ENCODE measurements around the gene PTPRR.

PTPRR gene

DNA sequence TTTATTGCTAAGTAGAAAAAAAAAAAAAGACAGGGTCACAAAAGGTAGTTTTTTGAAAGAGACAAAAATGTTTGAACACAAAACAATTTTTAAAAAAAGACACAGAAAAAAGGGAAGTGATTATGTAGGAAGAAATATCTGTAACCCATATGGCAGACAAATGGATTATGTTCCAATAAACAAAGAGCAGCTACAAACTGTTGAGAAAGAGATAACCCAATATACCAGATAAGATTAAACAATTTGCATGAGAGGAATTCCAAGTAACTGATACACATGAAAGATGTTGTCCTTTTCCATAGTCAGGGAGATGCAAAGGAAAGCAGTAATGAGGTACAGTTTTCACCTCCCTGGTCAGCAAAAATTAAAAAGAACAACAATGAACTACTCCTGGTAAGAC lies 44.9 kb downstream of the PTPRR start:
- TF ChIP-seq, protein P1, sequence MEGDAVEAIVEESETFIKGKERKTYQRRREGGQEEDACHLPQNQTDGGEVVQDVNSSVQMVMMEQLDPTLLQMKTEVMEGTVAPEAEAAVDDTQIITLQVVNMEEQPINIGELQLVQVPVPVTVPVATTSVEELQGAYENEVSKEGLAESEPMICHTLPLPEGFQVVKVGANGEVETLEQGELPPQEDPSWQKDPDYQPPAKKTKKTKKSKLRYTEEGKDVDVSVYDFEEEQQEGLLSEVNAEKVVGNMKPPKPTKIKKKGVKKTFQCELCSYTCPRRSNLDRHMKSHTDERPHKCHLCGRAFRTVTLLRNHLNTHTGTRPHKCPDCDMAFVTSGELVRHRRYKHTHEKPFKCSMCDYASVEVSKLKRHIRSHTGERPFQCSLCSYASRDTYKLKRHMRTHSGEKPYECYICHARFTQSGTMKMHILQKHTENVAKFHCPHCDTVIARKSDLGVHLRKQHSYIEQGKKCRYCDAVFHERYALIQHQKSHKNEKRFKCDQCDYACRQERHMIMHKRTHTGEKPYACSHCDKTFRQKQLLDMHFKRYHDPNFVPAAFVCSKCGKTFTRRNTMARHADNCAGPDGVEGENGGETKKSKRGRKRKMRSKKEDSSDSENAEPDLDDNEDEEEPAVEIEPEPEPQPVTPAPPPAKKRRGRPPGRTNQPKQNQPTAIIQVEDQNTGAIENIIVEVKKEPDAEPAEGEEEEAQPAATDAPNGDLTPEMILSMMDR (conservative IDR thresholded peaks at IDR 0.05; ENCODE audit: control insufficient read depth, insufficient read depth, low read depth, low read length), result no peak
- DNase-seq (ENCODE audit: low read depth), result no peak
- H3K4me3 ChIP-seq (ENCODE audit: control insufficient read depth, low read depth, low read length), result no peak overlapping the region

DNA sequence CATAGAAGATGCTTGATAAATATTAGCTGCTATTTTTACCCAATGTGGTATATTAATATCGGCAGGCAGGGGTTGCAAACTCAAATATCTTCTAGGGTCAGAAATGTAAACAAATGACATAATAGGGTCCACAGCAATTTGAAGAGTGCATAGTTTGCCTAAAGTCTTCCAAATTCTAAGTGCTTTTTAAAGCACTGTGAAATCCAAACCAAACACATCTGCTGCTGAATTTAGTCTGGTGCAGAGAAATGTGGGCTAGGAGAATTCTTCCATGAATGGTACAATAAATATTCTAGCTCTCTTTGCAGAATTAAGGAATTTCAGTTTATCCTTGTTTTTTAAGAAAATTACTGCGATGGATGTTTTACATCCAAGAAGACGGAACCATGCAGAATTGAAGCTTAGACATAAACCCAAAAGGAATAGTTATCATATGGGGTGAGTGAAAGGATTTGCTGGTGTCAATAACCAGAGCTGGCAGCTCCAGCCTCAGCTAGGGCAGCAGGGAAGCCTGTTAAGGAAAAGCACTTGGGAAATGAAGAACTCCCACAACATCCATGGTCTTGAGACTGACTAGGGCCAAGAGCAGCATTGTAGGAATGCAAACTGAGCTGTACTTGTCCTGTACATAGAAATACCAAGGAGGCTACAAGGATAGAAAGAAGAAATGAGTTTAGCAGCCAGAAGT lies 65.5 kb downstream of the PTPRR start:
- H3K4me3 ChIP-seq (ENCODE audit: control insufficient read depth, low read depth, low read length), result no peak overlapping the region
- TF ChIP-seq, protein P1 (conservative IDR thresholded peaks at IDR 0.05; ENCODE audit: control insufficient read depth, insufficient read depth, low read depth, low read length), result no peak
- DNase-seq (ENCODE audit: low read depth), result no peak

DNA sequence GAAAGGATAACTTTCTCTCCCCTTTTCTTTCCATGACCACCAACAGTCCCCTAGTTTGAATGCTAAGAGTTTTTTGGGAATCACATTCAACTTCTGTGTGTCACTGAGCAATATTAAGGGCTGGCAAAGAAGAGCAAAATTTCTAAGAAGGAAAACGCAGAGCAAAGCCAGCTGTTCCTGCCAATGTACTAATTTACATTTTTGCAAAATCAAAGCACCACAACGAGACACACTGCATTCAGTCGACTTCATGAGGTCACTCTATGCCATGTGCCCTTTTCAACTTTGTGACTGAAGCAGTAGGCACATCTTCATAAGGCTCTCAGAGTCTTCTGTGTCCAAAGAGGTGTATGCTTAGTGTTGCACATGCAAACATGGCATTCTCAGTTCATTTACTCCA lies 66.4 kb downstream of the PTPRR start:
- no peak overlapping the region for H3K4me3 ChIP-seq (ENCODE audit: control insufficient read depth, low read depth, low read length)
- TF ChIP-seq, protein P1 (conservative IDR thresholded peaks at IDR 0.05; ENCODE audit: control insufficient read depth, insufficient read depth, low read depth, low read length), result no peak
- peak; percentile 15 for DNase-seq (ENCODE audit: low read depth)

DNA sequence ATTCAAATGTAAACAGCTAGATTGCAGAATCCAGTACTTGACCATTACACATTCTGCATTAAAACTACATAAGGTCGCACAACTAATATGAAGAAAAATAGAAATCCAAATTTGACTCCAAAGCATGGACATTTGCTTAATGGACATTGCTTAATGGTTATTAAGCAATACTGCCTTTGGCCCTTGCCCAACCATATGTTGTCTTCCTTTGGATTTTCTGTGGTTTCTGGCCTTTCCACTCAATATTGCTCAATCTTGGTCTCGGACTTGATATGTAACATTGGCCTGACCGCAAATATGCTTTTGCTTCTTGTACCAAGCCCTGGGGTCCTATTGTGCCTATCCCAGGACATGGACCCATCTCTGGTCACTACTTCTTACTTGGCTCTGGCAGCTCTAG lies 67.2 kb downstream of the PTPRR start:
- H3K4me3 ChIP-seq (ENCODE audit: control insufficient read depth, low read depth, low read length), result no peak overlapping the region

DNA sequence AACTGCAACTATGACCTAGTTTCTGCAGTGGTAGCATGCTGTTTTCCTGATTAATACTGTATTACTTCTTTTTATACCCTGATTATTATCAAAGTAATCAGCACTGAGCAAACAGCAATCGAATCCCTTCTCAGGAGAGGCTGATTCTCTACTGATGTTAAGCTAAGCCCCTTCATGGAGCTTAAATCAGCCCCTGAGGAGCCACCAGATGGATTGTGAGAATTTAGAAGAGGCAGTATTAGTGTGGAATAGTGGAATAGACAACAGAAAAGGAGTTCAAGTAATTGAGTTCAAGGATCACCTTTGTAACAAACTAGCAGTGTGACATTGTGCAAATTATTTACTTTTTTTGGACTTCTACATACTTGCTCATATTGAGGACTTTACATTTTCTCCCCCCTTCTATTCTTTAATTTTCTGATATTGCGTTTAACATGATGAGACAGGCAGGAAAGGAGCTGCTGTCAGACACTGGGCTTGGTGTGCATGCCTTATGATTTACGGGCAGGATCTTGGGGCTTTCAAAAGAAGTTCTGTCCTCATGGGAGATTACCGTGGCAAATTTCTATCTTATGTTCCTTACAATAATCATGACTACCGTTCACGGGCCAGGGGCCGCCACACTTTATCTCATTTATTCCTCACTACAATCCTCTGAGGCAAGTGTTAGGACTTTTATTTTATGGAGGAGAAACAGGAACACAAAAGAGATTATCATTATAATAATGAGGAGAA lies 68.0 kb downstream of the PTPRR start:
- peak; percentile 26 for DNase-seq (ENCODE audit: low read depth)
- TF ChIP-seq, protein P1 (conservative IDR thresholded peaks at IDR 0.05; ENCODE audit: control insufficient read depth, insufficient read depth, low read depth, low read length), result no peak
- no peak overlapping the region for H3K4me3 ChIP-seq (ENCODE audit: control insufficient read depth, low read depth, low read length)

More for the DNA sequence above, 67.2 kb downstream of the PTPRR start:
- TF ChIP-seq, protein P1 (conservative IDR thresholded peaks at IDR 0.05; ENCODE audit: control insufficient read depth, insufficient read depth, low read depth, low read length), result no peak
- peak; percentile 98 for DNase-seq (ENCODE audit: low read depth)

DNA sequence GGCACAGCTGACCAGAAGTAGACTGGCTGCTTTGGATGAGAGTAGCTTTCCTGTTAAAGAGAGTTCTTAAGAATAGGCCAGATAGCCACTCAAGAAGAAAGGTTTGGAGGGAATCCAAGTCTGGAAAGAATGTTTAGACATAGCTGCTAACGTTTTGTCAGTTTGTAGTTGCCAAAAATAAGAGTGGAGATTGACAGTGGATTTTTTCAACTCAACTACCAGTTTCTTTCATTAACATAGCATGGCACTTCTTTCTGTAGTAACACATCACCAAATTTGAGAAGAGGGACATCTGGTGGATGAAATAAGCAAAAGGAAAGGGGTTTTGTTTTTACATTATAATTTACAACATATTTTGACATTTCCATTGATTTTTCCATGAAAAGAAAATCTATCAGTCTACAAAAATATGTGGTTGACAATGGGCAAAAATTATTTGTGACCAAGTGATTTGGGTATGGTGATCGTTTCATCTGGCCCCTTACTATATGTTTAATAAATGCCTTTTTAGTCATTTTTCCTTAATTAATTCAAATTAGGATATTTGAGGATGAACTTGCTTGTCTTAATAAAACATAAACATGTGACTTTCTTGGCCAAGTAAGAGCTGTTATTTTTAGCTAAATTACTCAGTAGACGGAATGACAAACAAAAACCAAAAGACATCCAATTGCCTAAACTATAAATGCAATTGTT lies 71.1 kb downstream of the PTPRR start:
- DNase-seq (ENCODE audit: low read depth), result peak; percentile 62
- no peak overlapping the region for H3K4me3 ChIP-seq (ENCODE audit: control insufficient read depth, low read depth, low read length)
- TF ChIP-seq, protein P1 (conservative IDR thresholded peaks at IDR 0.05; ENCODE audit: control insufficient read depth, insufficient read depth, low read depth, low read length), result peak; percentile 66

Data from fibroblast of mammary gland (primary cell).